Measurements from ENCODE around the gene RPL23. TPM values are rescaled to one million over a fixed set of nuclear protein-coding genes. Genes with fewer than 3 reads are reported as not detected.

Gene RPL23
- total RNA-seq, 1 donor from 2014 or later = 1,824 TPM

GRCh38 chr17:38798614-38799500, 54.7 kb downstream of the RPL23 start:
- no peak for DNase-seq (ENCODE audit: low read depth, low spot score)

Other genes with a start within 250 kb of the RPL23 start
- 0.07 and 0.20 TPM in 2 replicates for gene SRCIN1, start 247.8 kb downstream of the RPL23 start, total RNA-seq
- gene EPOP, start 178.8 kb downstream of the RPL23 start, total RNA-seq = 2.6 and 4.2 TPM in 2 replicates
- gene MLLT6, start 148.4 kb downstream of the RPL23 start, total RNA-seq = 26.8 and 30.2 TPM in 2 replicates
- gene CISD3, start 123.4 kb downstream of the RPL23 start, total RNA-seq = 5.7 and 7.0 TPM in 2 replicates
- gene PCGF2, start 105.4 kb downstream of the RPL23 start, total RNA-seq = 6.4 and 6.9 TPM in 2 replicates
- gene PSMB3, start 101.0 kb downstream of the RPL23 start, total RNA-seq = 367 and 404 TPM in 2 replicates
- 37.3 and 64.8 TPM in 2 replicates for gene PIP4K2B, start 54.2 kb downstream of the RPL23 start, total RNA-seq
- 11.3 and 14.4 TPM in 2 replicates for gene CWC25, start 28.4 kb downstream of the RPL23 start, total RNA-seq
- 101 and 109 TPM in 2 replicates for gene LASP1, start 16.3 kb upstream of the RPL23 start, total RNA-seq
- not detected in 2 replicates for gene FBXO47, start 113.7 kb upstream of the RPL23 start, total RNA-seq

Measured in pulmonary artery endothelial cell (primary cell).